ENCODE measurements around the gene FBN1. TPM values are rescaled to one million over a fixed set of nuclear protein-coding genes. Genes with fewer than 3 reads are reported as not detected.

FBN1 gene
- total RNA-seq, 4 donors from 2014 or later, result 128 to 325 (median 215) TPM

DNA sequence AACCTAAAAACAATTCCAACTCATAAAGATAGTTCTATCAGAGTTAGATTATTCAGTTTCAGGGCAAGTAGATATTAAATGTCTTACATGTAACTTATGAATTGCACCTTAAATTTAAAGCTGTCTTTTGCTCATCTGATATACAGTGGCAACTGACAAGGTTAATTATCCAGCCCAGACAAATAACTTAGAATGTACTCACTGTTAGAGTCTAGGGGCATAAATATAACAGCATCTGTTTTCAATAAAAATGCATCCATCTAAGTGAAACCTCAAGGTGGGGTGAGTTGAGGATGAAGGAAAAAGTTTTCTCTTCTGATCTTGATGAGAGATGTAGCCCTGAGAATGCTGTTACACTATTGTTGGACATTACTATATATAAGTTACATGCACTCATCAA, 112.6 kb downstream of the FBN1 start:
- TF ChIP-seq, protein P1, sequence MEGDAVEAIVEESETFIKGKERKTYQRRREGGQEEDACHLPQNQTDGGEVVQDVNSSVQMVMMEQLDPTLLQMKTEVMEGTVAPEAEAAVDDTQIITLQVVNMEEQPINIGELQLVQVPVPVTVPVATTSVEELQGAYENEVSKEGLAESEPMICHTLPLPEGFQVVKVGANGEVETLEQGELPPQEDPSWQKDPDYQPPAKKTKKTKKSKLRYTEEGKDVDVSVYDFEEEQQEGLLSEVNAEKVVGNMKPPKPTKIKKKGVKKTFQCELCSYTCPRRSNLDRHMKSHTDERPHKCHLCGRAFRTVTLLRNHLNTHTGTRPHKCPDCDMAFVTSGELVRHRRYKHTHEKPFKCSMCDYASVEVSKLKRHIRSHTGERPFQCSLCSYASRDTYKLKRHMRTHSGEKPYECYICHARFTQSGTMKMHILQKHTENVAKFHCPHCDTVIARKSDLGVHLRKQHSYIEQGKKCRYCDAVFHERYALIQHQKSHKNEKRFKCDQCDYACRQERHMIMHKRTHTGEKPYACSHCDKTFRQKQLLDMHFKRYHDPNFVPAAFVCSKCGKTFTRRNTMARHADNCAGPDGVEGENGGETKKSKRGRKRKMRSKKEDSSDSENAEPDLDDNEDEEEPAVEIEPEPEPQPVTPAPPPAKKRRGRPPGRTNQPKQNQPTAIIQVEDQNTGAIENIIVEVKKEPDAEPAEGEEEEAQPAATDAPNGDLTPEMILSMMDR (IDR thresholded peaks at IDR 0.05; ENCODE audit: low read depth), result no peak

- TF ChIP-seq, protein P1 (IDR thresholded peaks at IDR 0.05; ENCODE audit: low read depth), result no peak
Observed at GRCh38 chr15:48530528-48530927, 115.0 kb downstream of the FBN1 start.

- TF ChIP-seq, protein P1 (IDR thresholded peaks at IDR 0.05; ENCODE audit: low read depth), result no peak
Observed at GRCh38 chr15:48528921-48529320, 116.6 kb downstream of the FBN1 start.

DNA sequence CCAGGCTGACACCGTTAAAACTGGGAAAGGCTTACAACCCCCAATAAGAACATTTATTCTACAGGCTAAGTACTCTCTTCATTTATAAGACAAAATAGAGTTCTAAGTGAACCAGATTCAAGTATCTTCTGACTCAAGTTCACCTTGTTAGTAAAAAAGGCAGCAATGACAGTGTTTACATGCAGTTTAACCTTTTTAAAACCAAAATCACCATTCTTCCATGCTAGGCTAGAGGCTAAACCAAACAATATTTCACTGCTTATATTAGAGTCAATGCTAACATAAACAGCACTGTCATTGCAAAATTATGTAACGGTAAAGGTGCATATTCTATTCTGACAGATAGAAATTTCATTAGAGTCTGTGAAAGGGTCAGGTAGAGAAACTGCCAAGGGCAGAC, 118.0 kb downstream of the FBN1 start:
- TF ChIP-seq, protein P1 (IDR thresholded peaks at IDR 0.05; ENCODE audit: low read depth), result no peak

GRCh38 chr15:48522911-48523310, 122.6 kb downstream of the FBN1 start:
- TF ChIP-seq, protein P1 (IDR thresholded peaks at IDR 0.05; ENCODE audit: low read depth), result no peak

- TF ChIP-seq, protein P1 (IDR thresholded peaks at IDR 0.05; ENCODE audit: low read depth), result no peak
Observed at GRCh38 chr15:48522123-48522522, 123.4 kb downstream of the FBN1 start.

- TF ChIP-seq, protein P1 (IDR thresholded peaks at IDR 0.05; ENCODE audit: low read depth), result no peak
Observed at GRCh38 chr15:48520376-48521155, 124.9 kb downstream of the FBN1 start.

Measured in subcutaneous adipose tissue (tissue), 4 donors.